SKM-1 treated with dmso at 0.1 percent for 144 hours (cell line): Measurements from ENCODE around the gene CLPSL1.
"Not testable (repeated sequence)": the region's sequence is repeated elsewhere in the genome, so short reads cannot be mapped to it uniquely, and the experiment has no call there.

Source experiments
- DNase-seq: peaks from one replicate; lab custom pipeline; 2025; ENCODE audit not compliant: unreplicated experiment; lab: John Stamatoyannopoulos, UW

CLPSL1 gene

GRCh38 chr6:35780719-35781118, at the start of gene CLPSL1:
Gene CLPSL1 (plus strand): TSS chr6:35781019. CDS start chr6:35781111, 92 bp downstream.
- DNase-seq, result no peak

GRCh38 chr6:35731414-35731735, 49.4 kb upstream of the CLPSL1 start:
- peak; percentile 77 for DNase-seq

DNA sequence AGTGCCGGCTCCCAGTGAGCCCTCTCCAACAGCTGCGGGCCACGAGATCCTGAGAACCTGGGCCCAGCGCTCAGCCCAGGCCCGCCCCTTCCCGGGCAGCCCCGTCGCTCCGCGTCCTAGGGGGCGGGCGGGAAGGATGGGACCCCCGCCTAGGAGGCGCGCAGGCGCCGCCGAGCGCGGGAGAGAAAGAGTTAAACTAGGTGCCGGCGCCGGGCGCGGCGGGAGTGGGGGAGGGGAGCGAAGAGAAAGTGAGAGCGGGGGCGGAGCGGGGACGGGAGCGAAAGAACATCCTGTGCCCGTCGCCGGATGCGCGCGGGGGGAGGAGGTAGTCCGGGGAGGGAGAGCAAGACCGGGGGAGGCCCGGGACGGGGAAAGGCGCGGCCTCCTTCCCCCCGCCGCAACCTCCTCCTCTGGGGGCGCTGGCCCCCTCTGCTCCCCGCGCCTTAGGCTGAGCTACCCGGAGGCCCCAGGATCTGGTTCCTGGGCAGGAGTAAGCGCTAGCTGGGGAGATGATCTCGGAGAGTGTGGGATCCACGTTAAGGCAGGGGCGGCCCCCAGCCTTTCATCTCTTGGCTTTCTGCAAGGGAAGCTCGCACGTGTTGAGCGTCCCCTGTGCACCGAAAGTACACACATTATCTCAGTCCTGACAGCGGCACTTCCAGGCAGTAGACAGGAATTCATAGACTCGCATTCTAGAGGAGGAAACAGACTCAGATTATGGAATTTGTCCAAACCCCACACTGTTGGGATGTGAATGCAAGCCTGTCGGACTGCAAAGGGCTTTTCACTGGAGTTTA, 48.9 kb upstream of the CLPSL1 start:
- peak; percentile 83 for DNase-seq

- DNase-seq, result no peak
These were observed 47.2 kb upstream of the CLPSL1 start for GRCh38 chr6:35733633-35734032.

DNA sequence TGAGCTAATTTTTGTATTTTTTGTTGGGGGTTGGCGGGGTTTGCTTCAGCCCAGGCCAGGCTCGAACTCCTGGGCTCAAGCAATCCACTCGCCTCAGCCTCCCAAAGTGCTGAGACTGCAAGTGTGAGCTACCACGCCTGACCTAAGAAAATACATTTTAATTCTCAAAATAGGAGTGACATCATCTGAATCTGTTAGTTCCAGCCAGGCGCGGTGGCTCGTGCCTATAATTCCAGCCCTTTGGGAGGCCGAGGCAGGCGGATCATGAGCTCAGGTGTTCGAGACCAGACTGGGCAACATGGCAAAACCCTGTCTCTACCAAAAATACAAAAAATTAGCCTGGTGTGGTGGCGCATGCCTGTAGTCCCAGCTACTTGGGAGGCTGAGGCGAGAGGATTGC, 46.5 kb upstream of the CLPSL1 start:
- DNase-seq, result not testable (repeated sequence)

DNA sequence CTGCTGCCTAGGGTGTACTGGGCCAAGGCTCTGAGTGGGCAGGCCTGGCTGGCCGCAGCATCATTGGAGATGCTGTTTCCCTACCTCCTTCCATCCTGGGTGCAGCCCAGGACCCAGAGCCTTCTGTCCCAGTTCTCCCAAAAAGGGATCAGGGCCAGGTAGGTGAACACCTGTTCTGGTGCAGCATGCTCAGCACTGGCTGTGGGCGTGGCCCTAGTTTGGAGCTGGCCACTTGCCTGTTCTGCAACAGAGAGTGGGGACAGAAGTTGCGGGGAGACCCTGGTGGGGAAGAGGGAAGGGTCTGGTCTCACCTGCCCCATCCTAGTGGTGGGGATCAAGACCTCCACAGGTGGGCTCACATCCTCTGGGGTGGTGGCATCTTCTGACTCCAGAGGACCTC, 45.4 kb upstream of the CLPSL1 start:
- no peak for DNase-seq

DNA sequence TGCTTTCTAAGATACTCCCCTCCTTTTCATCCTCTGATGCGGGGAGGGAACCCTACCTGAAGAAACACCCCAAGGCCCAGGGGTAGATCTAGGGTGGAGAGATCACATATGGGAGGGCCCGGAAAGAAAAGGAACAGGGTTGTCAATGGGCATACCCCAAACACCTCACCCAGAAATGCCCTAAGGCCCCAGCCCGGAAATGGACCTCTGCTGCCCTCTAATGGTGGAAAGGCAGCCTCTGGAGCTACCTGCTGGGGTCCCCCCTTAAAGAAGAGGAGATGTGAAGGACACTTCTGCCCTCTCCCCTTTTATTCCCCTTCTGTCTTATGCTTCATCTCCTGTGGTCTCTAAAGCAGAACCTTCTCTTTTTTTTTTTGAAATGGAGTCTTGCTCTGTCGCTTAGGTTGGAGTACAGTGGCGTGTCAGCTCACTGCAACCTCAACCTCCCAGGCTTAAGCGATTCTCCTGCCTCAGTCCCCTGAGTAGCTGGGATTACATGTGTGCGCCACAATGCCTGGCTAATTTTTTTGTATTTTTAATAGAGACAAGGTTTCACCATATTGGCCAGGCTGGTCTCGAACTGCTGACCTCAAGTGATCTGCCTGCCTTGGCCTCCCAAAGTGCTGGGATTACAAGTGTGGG, 44.4 kb upstream of the CLPSL1 start:
- peak; percentile 47 for DNase-seq

GRCh38 chr6:35736982-35737412, 43.8 kb upstream of the CLPSL1 start, which contains the start of gene ARMC12:
Gene ARMC12 (plus strand): TSS chr6:35737032. CDS start chr6:35737109, 77 bp downstream.
- no peak for DNase-seq

DNA sequence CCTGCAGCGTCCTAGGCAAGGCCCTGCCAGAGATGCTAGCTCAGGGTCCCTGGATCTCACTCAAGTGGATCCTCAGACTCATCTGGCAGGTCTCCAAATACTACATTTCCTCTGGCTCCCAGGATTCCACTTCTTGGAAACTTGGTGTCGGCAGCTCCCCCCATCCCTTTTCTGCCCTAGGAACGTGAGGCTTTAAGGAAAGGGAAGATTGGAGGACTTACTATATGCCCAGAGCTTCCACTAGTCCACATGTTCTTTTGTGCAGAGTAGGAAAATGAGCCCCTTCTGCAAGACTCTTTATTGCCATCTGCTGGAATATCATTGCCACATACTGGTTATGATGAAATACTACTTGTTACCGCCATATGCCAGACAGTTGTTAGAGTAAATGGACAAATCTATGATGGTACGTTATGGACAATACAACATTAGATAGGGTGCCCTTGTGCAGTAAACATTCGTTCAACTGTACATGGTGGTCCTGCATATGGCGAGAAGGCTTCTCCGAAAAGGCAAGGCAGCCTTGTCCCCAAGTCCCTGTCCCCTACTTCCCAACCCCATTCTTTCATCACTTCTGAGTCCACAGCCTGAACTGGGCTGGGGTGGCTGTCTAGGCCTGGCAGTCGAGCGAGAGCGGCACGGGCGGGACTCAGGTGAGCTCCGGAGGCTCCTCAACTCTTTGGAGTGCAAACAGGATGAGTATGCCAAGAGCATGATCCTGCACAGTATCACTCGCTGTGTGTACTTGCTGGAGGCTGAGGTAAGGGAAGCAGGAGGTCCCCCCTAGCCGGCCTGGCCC, 43.2 kb upstream of the CLPSL1 start:
- DNase-seq, result peak; percentile 86

DNA sequence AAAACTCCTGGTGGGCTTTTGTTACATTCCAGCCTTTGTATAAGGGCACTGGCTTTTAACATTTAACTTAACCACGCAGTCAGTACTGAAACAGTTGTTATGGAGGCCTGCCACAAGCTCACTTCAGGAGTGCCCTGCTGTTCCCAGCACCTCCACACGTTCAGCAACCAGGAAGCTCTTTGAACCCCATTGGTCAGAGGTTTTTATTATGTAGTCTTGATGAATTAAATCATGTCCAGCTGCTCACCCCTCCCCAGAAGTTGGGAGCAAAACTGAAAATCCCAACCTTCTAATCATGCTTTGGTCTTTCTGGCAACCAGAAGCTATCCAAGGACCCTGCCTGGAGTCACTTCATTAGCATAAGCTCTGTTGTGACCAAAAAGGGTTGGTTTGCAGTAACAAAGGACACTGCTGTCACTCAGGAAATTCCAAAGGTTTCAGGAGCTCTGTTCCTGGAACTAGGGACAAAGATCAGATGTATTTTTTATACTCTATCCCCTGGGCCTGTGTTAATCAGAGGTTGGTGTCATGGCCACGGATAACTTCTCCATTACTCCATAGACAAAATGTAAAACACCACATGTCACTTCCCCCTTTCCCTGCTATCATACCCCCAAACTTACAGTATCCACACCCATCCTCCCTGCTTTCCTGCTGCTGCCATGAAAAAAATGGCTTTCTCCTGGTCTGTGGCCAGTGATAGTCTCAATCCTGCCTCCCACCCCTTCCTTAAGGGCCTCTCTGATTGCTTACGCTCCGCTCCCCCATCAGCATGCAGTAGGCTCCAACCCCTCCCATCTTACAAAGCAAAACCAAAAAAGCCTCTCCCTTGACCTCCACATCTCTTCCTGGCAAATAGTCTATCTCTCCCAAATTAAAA, 40.9 kb upstream of the CLPSL1 start:
- DNase-seq, result no peak

- DNase-seq, result no peak
These were observed 38.0 kb upstream of the CLPSL1 start for GRCh38 chr6:35742842-35743241.

- no peak for DNase-seq
These were observed 35.3 kb upstream of the CLPSL1 start for GRCh38 chr6:35745509-35745908.

DNA sequence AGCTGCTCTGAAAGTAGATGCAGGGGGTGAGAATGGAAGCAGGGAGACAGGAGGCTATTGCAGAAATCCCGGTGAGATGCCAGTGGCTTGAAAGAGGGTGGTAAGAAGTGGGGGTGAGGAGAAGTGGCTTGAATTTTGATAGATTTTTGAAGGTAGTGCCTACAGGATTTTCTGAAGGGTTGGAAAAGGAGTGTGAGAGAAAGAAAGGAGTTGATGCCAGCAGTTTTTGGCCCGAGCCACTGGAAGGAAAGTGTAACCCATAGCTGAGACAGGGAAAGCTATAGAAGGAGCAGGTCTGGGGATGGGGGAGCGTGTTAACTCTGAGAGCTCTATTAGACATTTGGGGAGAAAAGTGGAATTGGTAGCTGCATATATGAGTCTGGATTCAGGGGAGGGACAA, 34.3 kb upstream of the CLPSL1 start:
- no peak for DNase-seq

- no peak for DNase-seq
These were observed 32.9 kb upstream of the CLPSL1 start for GRCh38 chr6:35747877-35748276.

DNA sequence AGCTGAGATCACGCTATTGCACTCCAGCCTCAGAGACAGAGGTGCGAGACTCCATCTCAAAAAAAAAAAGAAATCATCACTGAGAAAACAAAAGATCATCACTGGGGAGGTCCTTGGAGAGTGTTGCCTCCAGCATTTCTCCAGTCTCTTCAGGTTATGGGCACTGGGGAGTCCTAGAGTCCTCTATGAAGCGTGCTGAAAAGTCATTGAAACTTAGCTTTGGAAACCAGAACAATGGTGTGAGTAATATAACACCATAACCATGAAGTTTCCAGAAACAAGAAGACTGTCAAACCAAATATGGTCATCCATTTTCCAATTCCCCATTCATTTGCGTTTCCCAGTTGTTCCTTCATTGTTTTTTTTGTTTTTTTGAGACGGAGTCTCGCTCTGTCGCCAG, 30.3 kb upstream of the CLPSL1 start:
- no peak for DNase-seq

DNA sequence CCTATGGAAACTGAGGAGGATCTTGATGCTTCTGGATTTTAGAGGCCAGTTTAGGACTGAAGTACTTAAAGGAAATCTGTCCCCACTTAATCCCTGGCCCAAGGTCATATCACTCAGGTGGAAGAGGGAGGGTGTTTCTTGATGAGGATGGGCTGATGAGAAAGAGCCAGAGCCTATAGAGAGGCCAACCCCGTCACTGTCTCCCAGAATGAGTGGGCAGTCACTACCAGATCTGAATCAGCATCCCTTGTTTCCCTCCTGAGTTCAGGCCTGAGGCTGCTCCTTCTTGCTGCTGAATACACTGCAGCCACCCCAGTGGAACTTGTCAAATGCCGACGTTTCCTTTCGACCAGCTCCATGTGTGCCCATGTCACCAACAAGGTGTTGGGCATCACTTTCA, 29.2 kb upstream of the CLPSL1 start:
- DNase-seq, result no peak

DNA sequence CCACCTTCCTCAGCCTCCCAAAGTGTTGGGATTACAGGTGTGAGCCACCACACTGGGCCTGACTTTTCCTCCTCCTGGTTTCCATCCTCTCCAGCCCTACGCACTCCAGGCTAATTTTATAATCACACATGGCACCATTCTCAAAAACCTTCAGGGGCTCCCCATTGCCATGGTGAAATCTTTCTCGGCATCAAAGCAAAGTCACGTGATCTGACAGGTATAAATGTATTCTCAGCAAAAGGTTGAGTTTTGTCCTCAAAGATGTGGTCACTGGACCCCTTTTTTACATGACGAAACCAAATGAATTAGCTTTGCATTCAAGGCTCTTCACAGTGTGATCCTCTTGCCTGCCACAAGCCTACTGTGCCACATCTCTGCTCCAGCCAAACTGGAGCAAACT, 28.5 kb upstream of the CLPSL1 start:
- no peak for DNase-seq

DNA sequence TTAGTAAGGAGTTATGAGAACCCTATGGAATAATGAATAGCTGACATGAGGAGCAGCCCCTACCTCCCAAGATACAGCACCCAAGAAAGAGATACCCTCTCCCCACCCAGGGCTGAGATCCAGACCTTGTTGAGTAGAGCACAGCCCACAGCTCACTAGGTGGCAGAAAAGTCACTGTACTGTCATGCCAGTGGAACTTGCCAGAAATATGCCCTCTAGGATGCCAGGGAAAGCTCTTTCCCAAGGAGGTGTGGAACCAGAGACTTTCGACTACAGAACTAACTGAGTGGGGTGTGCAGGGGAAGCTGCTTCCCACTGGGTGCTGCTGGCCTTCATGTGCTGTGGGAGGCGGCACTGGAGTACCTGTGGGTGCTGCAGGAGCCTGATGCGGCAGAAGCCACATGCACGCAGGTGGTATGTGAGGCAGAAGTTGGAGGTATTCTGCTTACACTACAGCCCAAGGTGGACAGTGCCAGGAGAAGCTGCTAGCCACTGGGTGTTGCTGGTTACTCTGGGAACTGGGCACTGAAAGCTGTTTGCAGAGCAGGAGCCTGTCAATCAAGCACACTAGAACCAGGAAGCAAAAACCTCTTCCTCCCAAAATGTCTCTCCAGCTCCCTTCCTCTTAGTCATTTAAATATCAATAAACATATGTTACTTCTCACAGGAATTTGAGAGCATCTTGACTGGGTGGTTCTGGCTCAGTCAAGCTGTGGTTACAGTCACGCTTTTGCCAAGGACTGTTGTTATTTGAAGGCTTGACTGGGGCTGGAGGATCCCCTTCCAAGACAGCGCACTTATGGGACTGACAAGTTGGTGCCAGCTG, 26.2 kb upstream of the CLPSL1 start:
- DNase-seq, result no peak

- DNase-seq, result no peak
These were observed 25.4 kb upstream of the CLPSL1 start for GRCh38 chr6:35755278-35755924.
